HG03066 (cell line): Measurements from ENCODE around the gene ZNF892.
"Not testable (repeated sequence)": the region's sequence is repeated elsewhere in the genome, so short reads cannot be mapped to it uniquely, and the experiment has no call there.

Source experiments
- ATAC-seq: cut with Tn5 transposase; IDR thresholded peaks from one replicate; pipeline ENCODE4 v1.9.1; 2021; ENCODE audit warnings: low read depth; ENCODE audit not compliant: unreplicated experiment

ZNF892 gene

DNA sequence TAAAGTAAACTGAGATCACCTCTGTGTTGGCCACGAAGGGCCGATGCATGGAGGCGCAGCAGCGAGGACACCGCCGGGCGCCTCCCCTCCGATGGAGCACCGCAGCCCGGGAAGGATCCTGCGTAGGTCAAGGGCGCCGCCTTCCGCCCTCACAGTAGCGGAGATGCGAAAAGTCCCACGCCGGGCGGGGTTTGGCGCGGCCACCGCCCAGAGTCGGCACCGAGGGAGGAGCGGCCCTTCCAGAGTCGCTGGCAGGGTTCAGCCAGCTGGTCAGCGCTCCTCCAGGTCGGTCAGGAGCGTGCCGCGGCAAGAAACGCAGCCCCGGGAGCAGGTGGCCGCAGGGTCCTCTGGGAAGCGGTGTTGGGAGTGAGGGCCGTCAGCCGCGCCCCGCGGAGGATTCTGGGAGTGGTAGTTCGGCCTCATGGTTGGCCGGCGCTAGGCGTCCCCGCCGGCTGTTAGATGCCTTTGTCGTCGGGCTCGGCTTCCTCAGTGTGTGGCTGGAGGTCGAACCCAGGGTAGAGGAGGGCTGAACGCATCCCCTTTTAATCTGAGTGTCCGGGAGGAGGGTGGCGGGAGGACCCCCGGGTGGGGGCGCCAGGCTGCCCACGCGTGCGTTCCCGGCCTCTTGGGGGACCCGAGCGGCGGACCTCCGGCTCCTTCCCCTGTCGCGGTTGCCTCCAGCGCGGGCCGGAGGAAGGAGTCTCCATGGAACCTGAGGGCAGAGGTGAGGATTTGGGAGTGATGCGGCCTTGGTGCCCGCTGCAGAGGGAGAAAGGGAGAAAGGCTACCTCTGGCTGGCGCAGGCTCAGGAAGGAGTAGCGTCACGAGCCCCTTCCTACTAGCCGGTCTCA lies at the start of gene ZNF892:
TSS of gene ZNF892 (plus strand) at position 411 of the 851 bp plus-strand sequence. CDS start at position 706, 295 bp downstream.
- ATAC-seq: peak; percentile 97

DNA sequence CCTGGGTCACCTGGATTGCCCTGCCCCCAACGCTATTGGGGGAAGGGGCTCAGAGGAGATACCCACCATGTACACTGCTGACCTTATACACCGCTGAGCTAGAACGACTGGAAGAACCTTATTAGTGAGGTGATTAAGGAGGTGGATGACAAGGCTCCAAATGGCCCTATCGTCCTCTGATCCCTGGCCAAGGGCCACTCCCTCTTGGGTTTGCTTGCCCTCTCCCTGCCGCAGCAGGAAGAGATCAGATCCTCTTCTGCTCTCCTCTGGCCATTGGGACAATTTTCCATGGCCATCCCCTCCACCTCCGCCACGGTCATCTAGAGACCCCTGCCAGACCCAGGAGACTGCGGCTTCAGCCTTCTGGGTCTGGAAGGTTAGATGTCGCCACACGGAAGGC lies 48.9 kb upstream of the ZNF892 start:
- ATAC-seq: no peak

DNA sequence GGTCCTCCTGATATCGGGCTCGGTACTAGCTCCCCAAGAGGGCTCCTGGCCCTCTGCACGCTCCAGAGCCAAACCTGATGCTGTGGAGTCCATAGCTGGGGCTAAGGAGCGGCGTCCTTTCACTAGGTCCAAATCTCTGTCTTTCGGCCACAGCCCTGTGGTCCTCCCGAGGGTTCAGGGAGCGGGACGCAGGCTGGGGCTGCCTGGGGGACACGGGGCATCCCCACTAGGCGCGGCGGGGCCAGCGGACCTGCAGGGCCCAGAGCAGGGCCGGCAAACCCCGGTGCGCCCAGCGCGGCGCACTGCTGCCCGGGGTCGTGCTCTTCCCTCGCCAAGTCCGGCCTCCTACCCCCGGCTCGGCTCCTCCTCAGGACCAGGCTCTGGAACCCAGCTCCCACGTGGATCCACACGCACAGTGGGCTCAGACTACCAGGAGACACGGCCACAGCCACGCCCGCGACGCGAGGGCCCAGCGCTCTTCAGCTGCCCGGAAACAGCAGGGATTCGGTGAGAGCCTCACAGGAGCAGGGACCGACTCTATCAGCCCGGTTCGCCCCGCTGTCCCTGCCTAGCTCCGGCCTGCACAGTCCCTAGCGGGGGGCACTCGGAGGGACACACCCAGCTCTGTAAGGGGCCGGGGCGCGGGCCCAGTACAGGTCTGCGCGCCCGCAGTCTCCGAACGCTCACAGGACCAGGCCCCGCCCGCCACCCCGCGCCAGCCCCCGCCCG lies 48.3 kb upstream of the ZNF892 start:
- peak; percentile 37 for ATAC-seq

DNA sequence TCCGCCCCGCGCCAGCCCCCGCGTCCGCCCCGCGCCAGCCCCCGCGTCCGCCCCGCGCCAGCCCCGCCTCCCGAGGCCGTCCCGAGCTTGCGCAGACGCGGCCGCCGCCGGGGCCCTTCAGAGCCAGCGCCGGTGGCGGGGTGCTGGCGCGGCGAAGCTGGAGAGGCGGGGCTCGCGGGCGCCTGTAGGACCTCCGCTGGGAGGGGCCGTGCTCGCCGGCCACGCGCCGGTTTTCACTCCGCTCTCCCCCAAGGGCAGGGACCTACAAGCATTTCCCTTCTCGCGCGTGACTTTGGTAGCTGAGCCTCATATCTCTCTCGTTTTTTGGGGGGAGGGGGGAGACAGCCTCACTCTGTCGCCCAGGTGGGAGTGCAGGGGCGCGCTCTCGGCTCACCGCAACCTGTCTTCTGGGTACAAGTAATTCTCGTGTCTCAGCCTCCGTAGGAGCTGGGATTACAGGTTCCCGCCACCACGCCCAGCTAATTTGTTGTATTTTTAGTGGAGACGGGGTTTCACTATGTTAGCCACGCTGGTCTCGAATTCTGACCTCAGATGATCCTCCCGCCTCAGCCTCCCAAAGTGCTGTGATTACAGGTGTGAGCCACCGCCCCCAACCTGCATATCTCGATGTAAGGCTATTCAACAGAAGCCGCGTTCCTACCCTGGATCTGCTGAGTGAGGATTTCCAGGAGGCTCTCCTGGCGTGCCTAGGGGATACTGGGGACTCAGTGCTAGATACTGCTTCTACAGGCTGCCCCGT lies 47.5 kb upstream of the ZNF892 start, which contains the start of gene ZNF514:
TSS of gene ZNF514 (minus strand) at position 159 of the 760 bp plus-strand sequence. CDS start 6,595 bp downstream, outside the sequence.
- ATAC-seq: peak; percentile 90

DNA sequence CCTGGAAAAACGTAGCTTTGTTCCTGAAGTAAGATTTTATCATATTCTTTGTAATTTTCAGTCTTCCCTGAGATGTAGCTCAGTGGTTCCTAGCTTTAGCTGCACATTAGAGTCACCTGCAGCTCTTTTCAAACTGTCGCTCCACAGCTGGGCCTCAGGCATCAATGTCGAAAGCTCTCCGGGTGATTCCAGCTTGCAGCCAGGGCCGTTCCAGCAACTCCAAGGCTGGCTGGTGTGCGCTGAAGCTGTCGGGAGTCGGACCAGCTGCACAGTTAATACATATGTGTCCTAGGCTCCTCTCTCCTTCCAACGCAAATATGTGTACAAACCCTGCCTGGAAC lies 42.3 kb upstream of the ZNF892 start:
- peak; percentile 3 for ATAC-seq

DNA sequence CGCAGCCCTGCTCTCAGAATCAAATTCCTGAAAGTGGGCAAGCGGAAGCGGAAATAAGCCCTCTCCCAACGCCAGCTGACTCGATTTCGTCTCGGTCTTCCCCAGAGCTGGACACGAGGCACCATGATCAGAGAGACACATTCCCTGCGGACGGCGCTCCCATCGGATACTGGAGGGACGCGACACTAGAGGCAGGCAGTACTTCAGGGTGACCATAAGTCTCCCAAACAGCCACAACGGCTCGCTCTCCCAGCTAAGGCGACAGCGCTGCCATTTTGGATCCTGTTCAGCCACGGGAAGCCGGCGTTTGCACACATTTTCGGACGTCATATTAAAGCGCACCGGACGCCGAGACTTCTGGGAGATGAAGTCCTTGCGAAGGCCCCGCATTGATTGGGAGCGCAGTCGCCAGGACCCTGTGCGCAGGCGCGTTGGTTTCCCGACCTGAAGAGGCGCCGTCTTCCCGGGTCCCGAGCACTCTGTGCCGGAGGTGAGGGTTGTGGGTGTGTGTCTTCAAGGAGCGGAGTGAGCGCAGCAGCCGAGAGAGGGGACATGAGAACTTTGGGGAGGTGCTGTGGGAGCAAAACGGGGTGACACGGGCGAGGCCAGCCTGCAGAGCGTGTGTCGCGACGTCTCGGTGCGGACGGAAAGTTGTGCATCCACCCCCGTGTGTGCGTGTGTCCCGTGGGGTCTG lies 41.8 kb upstream of the ZNF892 start, which contains the start of gene ZNF2:
TSS of gene ZNF2 (plus strand) at position 439 of the 694 bp plus-strand sequence. CDS start 10,418 bp downstream, outside the sequence.
- peak; percentile 87 for ATAC-seq

DNA sequence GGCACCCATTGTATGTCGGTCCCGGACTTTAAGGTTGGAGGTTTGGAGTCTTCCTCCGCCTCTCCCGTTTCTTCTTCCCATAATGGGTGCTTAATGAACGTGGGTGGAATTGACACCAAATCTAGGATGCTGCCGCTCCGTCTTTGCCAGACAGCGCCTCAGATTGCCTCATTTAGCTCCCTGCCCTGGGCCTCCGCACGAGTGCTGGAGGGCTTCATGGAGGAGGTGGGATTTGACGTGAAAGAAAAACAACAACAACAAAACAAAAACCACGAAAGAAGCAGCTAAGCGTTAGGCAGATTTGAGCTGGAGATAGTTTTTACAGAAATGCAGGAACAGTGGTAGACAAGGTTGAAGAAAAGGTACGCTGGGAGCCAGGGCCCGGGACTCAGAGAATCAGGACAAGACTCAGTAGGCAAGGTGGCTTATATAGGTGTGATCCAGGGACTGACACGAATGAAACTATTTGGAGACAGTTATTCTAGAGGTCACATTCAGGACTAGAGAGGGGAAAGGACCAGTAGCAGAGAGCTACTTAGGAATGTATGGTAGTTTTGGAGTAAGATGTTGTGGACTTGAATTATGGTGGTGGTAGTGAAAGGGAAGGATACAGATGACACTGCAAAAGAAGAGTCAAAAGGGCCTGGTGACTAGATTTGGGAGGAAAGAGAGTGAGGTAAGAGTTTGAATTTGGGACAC lies 41.1 kb upstream of the ZNF892 start:
- peak; percentile 11 for ATAC-seq

DNA sequence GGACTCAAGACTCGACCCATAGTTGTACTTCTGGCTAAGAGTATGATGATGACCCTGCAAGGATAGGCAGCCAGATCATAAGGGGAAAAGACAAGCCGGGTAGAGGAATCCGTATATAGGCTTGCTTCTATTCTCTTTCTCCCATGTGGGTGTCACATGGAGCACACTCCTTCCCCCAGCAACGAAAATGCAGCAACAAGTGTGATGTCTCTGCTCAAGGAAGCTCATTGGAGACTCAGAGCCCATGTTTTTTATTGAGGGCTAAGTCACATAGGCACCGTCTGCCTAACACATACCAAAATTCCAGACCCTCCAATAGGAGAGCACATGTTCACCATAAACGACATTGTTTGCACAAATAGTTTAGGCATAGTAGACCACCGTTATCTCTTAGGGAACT lies 35.4 kb upstream of the ZNF892 start:
- no peak for ATAC-seq

DNA sequence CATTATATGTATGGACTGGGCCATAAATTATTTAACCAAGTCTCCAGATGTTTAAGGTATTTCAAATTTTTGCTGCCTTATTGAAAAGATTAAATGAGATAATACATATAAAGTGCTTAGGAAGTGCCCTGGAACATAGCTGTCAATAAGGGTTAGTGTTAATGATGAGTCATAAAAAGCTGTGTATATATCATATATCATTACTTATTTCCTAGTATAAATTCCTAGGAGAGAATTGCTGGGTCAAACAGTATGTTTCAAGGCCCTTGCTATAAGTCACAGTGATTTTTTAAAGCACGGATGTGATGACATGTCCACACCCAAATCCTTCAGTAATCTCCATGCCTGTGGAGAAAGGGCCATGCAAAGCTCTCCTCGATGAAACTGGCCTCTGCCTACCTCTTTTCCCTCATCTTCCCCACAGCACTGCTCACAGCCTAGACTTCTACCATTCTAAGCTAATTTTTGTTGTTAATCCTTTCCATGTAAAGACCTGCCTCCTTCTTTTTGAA lies 33.2 kb upstream of the ZNF892 start:
- no peak for ATAC-seq

DNA sequence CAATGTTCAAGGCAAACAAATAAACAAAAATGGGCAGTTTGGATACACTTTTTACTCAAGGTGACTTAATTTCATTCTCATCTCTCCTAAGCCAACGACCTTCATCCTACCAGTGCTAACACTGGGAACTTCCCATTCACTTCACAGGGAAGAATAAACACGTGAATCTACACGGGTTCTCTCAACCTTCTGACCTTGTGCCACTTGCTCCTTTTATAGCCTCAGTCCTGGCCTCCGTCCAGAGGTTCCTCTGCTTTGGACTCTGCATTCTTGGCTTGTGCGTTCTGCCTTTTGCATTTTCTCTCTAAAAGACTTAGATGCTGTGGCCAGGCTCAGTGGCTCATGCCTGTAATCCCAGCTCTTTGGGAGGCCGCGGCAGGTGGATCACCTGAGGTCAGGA lies 27.9 kb upstream of the ZNF892 start:
- no peak for ATAC-seq

DNA sequence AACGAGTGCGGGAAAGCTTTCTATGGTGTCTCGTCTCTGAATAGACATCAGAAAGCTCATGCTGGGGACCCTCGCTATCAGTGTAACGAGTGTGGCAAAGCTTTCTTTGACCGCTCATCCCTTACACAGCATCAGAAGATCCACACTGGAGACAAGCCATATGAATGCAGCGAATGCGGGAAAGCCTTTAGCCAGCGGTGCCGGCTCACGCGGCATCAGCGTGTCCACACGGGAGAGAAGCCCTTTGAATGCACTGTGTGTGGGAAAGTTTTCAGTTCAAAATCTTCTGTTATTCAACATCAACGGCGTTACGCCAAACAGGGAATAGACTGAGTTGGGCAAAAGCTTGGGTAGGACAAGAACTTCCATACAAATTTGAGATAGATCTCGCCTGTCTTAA lies 25.5 kb upstream of the ZNF892 start:
- ATAC-seq: no peak

DNA sequence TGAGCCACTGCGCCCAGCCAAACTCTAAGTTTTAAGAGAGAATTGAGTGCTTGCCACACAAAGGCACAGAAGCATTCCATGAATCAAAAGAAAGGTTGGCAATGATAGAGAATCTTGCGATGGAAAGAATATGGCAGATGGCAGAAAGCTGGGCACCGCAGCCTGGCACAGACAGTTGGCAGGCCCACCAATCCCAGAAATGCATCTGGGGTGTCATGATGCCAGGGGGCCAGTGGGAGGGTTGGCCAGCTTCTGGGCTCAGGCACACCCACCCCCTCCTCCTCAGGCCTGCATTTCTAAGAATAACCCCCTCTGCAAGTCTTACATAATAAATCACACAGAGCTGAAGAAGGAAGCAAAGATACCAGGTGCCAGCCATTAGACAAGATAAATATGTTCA lies 22.1 kb upstream of the ZNF892 start:
- ATAC-seq: no peak

DNA sequence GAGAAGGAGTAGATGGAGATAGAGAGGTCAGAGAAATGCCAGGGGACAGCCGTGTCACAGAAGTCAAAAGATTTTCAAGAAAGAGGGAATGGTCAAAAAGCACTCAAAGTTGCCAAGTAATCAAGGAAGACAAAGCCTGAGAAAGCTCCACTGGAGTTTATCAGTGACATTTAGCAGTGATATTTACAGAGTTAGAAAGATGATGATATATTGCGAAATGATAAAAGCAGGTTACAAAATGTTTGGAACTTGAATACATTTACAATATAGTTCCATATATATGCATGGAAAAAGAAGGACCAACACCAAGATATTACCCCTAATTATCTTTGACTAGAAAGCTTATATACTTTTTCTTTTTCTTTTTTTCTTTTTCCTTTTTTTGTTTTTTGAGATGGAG lies 21.3 kb upstream of the ZNF892 start:
- ATAC-seq: no peak

DNA sequence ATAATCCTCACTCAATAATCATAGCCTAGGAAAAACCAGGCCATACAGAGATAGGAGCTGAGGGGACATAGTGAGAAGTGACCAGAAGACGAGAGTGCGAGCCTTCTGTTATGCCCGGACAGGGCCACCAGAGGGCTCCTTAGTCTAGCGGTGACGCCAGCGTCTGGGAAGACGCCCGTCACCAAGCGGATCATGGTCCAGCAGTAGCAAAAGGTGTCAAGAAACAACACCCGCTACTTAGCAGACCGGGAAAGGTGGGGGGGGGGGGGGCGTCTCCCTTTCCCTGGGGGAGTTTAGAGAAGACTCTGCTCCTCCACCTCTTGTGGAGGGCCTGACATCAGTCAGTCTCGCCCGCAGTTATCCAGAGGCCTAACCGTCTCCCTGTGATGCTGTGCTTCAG lies 14.4 kb upstream of the ZNF892 start:
- not testable (repeated sequence) for ATAC-seq

DNA sequence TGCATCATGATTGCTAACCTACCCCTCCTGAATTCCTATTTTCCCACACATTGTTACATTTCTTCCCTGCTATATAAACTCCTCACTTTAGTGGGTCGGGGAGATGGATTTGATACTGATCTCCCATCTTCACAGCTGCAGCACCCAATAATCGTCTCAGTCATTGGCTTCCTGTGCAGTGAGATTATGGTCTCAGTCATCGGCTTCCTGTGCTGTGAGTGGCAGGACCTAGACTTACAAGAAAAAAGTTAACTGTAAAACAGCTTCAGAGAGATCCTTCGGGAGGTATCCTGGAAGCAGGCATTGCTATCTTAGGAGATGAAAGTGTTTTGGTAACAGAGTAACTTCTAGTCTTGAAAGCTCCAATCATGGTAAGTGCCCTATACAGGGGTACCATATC lies 3.4 kb upstream of the ZNF892 start:
- ATAC-seq: no peak

DNA sequence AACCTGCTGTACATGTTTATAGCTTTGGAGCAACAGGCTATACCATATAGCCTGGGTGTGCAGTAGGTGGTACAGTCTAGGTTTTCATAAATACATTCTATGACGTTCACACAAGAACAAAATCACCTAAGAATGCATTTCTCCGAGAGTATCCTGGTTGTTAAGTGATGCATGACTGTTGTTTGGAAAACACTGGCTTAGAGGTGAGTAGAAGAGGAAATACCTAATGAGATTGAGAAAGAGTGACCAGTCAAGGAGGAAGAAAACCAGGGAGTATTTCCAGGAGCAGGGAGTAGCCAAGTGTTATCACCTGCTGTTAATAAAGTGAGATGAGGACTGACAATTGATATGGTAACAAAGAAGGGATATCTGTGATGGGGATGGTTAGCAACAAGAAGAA lies 2.9 kb upstream of the ZNF892 start:
- no peak for ATAC-seq

DNA sequence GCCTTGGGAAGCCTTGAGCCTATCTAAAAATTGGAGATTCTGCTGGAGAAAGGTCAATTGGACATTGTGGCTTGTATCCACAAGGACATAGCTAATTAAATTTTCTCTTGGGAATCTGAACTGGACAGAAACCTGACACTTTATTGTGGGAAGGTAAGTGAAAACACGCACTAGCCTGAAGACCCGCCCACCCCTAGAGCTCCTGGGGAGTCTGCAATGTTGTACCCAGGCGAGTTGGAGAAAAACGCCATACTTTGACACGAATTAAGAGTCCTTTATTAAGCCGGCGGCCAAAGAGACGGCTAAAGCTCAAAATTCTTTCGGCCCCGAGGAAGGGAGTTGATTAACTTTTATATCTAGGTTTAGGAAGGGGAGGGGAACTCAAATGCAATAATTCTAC lies 1.2 kb upstream of the ZNF892 start:
- ATAC-seq: no peak

DNA sequence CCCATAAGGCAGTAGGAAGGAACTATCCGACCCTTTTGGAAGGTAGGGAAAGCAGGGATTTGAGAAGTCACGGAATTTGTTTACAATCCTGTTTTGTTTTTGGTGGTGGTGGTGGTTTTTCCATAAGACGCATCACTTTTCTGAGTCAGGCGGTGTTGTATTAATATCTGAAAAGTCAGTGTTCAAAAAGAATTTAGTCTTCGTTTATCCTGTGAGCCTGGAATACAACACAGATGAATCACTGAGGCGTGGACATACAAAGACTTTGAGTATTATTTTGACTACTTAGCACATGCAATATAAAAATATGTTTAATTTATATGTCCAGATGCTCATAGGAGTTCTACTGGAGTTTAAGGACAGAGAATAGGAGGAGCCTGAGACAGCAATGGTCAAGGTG lies 785 bp downstream of the ZNF892 start:
- ATAC-seq: no peak

DNA sequence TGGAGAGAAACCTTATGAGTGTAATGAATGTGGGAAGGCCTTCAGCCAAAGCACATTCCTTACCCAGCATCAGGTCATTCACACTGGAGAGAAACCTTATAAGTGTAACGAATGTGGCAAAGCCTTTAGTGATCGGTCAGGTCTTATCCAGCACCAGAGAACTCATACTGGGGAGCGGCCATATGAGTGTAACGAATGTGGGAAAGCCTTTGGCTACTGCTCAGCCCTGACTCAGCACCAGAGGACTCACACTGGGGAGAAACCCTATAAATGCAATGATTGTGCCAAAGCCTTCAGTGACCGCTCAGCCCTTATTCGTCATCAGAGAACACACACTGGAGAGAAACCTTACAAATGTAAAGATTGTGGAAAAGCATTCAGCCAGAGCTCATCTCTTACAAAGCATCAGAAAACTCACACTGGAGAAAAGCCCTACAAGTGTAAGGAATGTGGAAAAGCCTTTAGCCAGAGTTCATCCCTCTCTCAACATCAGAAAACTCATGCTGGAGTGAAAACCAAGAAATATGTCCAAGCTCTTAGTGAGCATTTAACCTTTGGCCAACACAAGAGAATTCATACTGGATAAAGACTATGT lies 7.8 kb downstream of the ZNF892 start:
- ATAC-seq: no peak
